H1 (cell line): ENCODE data around the gene DNAJB11. TPM values are rescaled to one million over a fixed set of nuclear protein-coding genes. Genes with fewer than 3 reads are reported as not detected.

Experiments used
- ASH2L ChIP-seq: fragments of 200-600, 300-600 bp; sonication (generic); IDR thresholded peaks from one replicate; pipeline ENCODE4 v1.7.1; 2017; ENCODE audit warnings: low read length
- CBX5 ChIP-seq: fragments of 300-800, 300-1000 bp; sonication (generic); IDR thresholded peaks from 2 replicates; pipeline ENCODE4 v1.7.1; 2016; ENCODE audit warnings: antibody characterized with exemption, low read length, low read depth
- CBX8 ChIP-seq: fragments of 300-800, 300-1000 bp; sonication (generic); IDR thresholded peaks from 2 replicates; pipeline ENCODE4 v1.7.1; 2016; ENCODE audit warnings: low read depth, low read length, borderline replicate concordance
- CEBPB ChIP-seq: IDR thresholded peaks from 2 replicates; pipeline ENCODE4 v1.6.1; 2012; ENCODE audit warnings: low read depth, low read length
- CHD2 ChIP-seq: IDR thresholded peaks from 2 replicates; pipeline ENCODE4 v1.6.1; 2012; ENCODE audit warnings: low read length, improper control_type of control experiment
- CTBP2 ChIP-seq: IDR thresholded peaks from 2 replicates; pipeline ENCODE4 v1.7.0; 2011; ENCODE audit warnings: borderline replicate concordance, mild to moderate bottlenecking, moderate library complexity, mixed read lengths, low read length; ENCODE audit not compliant: insufficient read depth, insufficient read length
- EZH2 ChIP-seq: fragments of 200-600 bp; sonication (generic); IDR thresholded peaks from 2 replicates; pipeline ENCODE4 v1.7.1; 2012; ENCODE audit warnings: low read depth, mild to moderate bottlenecking, moderate library complexity, low read length, inconsistent platforms; ENCODE audit not compliant: severe bottlenecking
- GTF2F1 ChIP-seq: IDR thresholded peaks from 2 replicates; pipeline ENCODE4 v1.6.1; 2012; ENCODE audit warnings: low read depth, low read length, improper control_type of control experiment, borderline replicate concordance
- JUN ChIP-seq: IDR thresholded peaks from 2 replicates; pipeline ENCODE4 v1.6.1; 2011; ENCODE audit warnings: low read depth, mild to moderate bottlenecking, improper control_type of control experiment, low read length
- JUND ChIP-seq: IDR thresholded peaks from 2 replicates; pipeline ENCODE4 v1.6.1; 2011; ENCODE audit warnings: mild to moderate bottlenecking, improper control_type of control experiment, low read length
- KDM4A ChIP-seq: IDR thresholded peaks from one replicate; pipeline ENCODE4 v1.7.1; 2012; ENCODE audit warnings: low read depth, mild to moderate bottlenecking, moderate library complexity, low read length, inconsistent platforms; ENCODE audit not compliant: severe bottlenecking
- NANOG ChIP-seq: IDR thresholded peaks from 2 replicates; pipeline ENCODE4 v1.6.1; 2011; ENCODE audit warnings: low read length, low read depth, mild to moderate bottlenecking, inconsistent platforms; ENCODE audit not compliant: insufficient read depth, poor library complexity, severe bottlenecking
- PHF8 ChIP-seq: fragments of 200-600 bp; sonication (generic); conservative IDR thresholded peaks from 2 replicates; pipeline ENCODE4 v1.7.1; 2012; ENCODE audit warnings: low read depth, mild to moderate bottlenecking, inconsistent platforms, low read length, moderate library complexity
- POLR2A ChIP-seq, 2 experiments: IDR thresholded peaks; 1 replicate in 1 of 2; 2 replicates in 1 of 2; pipeline ENCODE4 v1.6.1; 2011; ENCODE audit warnings: low read depth in 2 of 2, low read length in 2 of 2, mild to moderate bottlenecking in 2 of 2; ENCODE audit errors: control extremely low read depth in 1 of 2
- RNF2 ChIP-seq: fragments of 200-900, 300-1000 bp; sonication (generic); IDR thresholded peaks from 2 replicates; pipeline ENCODE4 v1.7.1; 2016; ENCODE audit warnings: borderline replicate concordance, low read depth, mild to moderate bottlenecking, antibody characterized with exemption, low read length; ENCODE audit not compliant: poor library complexity, severe bottlenecking; ENCODE audit errors: missing control alignments
- SAP30 ChIP-seq: fragments of 300-600 bp; sonication (generic); IDR thresholded peaks from 2 replicates; pipeline ENCODE4 v1.7.1; 2012; ENCODE audit warnings: low read length, moderate library complexity, mild to moderate bottlenecking, inconsistent platforms; ENCODE audit not compliant: insufficient read depth, insufficient replicate concordance
- SIN3A ChIP-seq, 2 experiments: IDR thresholded peaks in 1 of 2; conservative IDR thresholded peaks in 1 of 2; 2 replicates each; pipeline ENCODE4 v1.6.1; 2011 to 2012; ENCODE audit warnings: low read length in 2 of 2, improper control_type of control experiment in 1 of 2, low read depth in 1 of 2, mild to moderate bottlenecking in 1 of 2
- SP2 ChIP-seq: IDR thresholded peaks from 2 replicates; pipeline ENCODE4 v1.6.1; 2012; ENCODE audit warnings: mild to moderate bottlenecking, low read length, inconsistent platforms
- SUZ12 ChIP-seq: fragments of 200-600 bp; sonication (generic); IDR thresholded peaks from 2 replicates; pipeline ENCODE4 v1.6.1; 2012; ENCODE audit warnings: mild to moderate bottlenecking, inconsistent platforms, low read length, moderate library complexity, mixed read lengths
- TAF1 ChIP-seq: IDR thresholded peaks from 2 replicates; pipeline ENCODE4 v1.6.1; 2011; ENCODE audit warnings: mild to moderate bottlenecking, low read depth, low read length
- TAF7 ChIP-seq: optimal IDR thresholded peaks from 2 replicates; pipeline ENCODE3; 2011; ENCODE audit warnings: low read depth, mild to moderate bottlenecking, inconsistent platforms, low read length, moderate library complexity, borderline replicate concordance
- TBP ChIP-seq: IDR thresholded peaks from 2 replicates; pipeline ENCODE4 v1.6.1; 2011; ENCODE audit warnings: low read depth, low read length, improper control_type of control experiment
- YY1 ChIP-seq: IDR thresholded peaks from 2 replicates; pipeline ENCODE4 v1.6.1; 2011; ENCODE audit warnings: low read depth, mild to moderate bottlenecking, low read length
- polyA plus RNA-seq, 7 experiments: library from polyadenylated mRNA; depleted of rRNA in 3 of 7; stranded (reverse) in 5 of 7; unstranded in 2 of 7; fragments of >200 nt in 5 of 7; fragments of 200-250 nt in 2 of 7; gene quantifications; 1 replicate in 5 of 7; 2 replicates in 1 of 7; 4 replicates in 1 of 7; pipeline versions ENCODE4 v1.2.1 to v1.2.3, GENCODE V29; 2011 to 2013; ENCODE audit warnings: missing spikeins in 2 of 7, mixed read lengths in 2 of 7
- total RNA-seq: library from RNA; stranded (reverse); fragmentation: NEBNext Ultra II Directional; extraction: Animal tissue kit (Norgen Biotek cat#: 25700); gene quantifications from 2 replicates; pipeline ENCODE4 v1.2.1, GENCODE V29; 2021

The DNAJB11 gene
- total and polyA plus RNA-seq, 2 of the 8 experiments (the other 6 are each of a cell fraction or from before 2014, with no cell fraction given): 14.6 to 63.9 TPM

DNA sequence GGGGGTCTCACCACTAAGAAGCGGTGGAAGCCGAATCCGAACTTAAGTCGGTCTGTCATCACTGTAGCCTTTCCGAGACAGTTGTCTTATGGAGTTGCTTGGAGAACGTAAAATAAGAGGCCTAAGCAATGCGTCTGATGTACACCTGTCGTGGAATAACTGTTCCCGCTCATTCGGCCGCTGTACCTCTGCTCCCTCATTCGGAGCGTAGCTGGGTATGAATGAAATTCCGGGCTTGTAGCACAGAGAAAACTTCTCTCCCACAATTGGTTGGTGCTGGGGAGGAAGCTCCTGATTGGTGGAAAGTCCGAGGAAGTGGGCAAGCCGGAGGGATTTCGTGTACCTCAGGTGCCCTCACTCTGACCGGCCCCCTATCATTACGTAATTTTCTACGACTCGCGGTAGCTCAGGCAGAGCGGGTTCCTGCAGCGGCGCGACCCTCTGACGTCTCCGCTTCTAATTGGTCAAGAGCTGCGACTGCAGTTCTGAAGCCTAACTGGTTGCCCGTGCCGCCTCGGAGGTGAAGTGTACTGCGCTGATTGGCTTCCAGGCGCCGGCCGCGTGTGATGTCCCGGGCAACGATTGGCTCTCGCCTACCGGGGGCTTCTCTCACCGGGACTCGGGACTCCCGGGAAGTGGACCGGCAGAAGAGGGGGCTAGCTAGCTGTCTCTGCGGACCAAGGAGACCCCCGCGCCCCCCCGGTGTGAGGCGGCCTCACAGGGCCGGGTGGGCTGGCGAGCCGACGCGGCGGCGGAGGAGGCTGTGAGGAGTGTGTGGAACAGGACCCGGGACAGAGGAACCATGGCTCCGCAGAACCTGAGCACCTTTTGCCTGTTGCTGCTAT, at the start of gene DNAJB11 (continued):
- TF ChIP-seq CEBPB (peak; percentile 93), YY1 (peak; percentile 23; the same call in 1 of the 2 replicates), JUND (peak; percentile 51; the same call in 1 of the 2 replicates), JUN (no peak), RNF2 (no peak), ASH2L (peak; percentile 85), KDM4A (peak; percentile 92), CBX8 (no peak), CBX5 (no peak), POLR2A (IDR thresholded peaks at IDR 0.05; ENCODE audit: control extremely low read depth in 1 of 2, low read depth in 2 of 2, low read length in 2 of 2) (peak; percentile 75 to 98), SP2 (no peak; the same call in 1 of the 2 replicates), SAP30 (peak; percentile 52), TAF7 (peak; percentile 85), EZH2 (no peak), PHF8 (peak; percentile 87), TBP (peak; percentile 93), GTF2F1 (peak; percentile 62; the same call in 1 of the 2 replicates), CHD2 (peak; percentile 87), NANOG (no peak), SIN3A (conservative IDR thresholded peaks at IDR 0.05 in 1 of 2, IDR thresholded peaks at IDR 0.05 in 1 of 2; ENCODE audit: low read depth in 1 of 2, low read length in 2 of 2) (peak; percentile 39 to 82; a peak in 2 of 4 replicates), SUZ12 (no peak), CTBP2 (no peak), TAF1 (peak; percentile 97)
